Measurements from ENCODE around the gene SETBP1.

SETBP1 gene

DNA sequence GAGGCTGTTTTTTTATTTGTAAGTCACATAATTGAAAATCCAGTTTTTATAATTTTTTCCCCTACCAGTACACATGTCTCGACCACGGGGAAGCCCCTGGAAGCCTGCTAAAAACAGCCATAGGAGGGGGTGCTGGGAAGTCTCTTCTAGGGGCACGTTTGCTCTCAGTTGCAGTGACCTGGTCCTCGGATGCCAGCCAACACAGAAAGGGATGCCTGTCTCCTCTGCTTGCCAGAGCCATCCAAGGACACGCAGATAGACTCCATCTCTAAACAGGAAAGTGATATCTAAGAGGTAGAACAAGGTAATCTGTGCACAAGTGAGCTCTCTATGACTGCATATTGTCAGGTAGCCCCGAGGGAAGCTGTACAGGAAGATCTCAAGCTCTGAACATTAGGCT, 255.8 kb downstream of the SETBP1 start:
- DNase-seq (ENCODE audit: low read depth, low spot score): no peak

DNA sequence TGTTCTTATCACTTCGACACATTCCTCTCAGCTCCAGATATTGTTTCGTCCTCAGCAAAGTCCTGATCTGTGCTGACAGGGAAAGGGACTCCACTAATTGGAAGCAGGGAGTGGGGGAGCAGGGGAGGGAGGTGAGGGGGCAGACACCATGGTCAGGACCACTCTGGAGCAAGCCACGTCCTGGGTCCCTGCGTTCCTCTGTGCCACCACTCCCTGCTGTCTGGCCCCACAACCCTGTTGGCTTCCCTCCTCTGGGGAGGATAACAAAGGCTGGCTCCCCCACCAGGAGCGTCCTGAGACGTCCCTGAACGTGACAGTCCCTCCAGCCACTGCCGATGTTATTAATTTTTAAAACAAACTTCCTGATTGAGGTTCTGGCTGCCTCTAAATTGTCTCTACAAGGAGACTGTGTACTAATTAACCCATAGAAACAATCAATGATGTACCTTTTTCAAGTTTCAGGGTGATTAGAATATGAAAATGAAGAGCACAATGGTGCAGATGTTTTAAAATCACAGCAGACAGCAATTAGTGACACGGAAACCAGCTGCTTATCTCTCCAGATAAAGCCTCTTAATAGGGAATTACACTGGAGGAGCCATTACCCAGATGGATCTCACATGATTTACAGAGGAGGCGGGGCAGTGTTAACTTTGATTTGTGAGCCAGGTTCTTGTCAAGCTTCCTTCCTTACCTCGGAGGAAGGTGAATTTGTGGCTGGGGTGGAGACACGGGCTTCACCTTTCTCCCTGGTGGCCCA, 257.5 kb downstream of the SETBP1 start:
- peak; percentile 14 for DNase-seq (ENCODE audit: low read depth, low spot score)

DNA sequence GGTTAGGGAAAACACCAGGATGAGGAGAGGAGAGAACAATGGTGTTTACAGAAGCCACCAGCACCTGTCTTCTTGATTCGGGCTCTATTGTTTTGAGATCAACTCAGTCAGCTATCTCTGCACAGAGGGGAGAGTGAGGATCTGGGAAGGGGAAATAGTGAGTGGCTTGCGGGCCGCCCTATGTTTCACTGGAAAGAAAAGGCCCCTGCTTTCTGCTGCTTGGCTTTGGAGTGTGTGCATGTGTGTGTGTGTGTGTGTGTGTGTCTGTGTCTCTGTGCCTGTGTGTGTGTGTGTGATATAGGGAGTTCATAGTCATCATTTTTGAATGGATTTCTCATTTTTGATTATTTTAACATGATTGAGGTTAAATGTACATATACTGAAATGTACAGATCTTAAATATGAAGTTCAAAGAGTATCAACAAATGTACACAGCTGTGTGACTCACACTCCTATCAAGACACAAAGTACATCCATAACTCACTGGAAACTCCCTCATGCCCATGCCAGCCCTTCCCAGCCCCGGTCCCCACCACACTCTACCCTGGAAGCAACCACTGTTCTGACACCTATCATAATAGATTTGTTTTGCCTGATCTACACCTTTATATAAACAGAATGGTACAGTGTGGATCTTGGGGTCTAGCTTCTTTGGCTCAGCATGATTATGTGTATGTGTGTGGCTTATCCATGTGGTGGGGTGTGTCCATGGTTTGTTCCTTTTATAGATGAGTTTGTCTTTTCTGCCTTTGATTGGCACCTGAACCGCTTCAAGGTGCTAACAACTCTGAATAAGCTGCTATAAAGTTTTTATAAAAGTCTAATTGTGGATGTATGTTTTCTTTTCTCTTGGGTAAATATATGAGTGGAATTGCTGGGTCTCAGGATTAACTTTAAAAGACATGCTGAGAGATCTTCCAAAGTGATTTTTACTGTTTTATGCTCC, 258.3 kb downstream of the SETBP1 start:
- DNase-seq (ENCODE audit: low read depth, low spot score): no peak

DNA sequence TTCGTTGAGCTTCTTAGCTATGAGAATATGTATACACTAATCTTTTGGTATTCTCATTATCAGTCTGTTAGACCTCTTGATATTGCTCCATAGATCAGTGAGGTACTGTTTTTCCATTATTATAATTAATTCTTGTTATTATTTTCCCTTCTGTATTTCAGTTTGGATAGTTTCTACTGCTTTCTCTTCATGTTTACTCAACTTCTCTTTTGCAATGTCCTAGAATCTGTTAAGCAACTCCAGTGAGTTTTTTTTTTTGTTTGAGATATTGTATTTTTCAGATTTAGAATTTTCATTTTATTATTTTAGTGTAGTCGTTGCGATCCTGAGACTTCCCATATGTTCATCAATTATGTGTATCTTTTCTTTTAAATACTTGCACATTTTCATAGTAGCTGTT, 260.8 kb downstream of the SETBP1 start:
- no peak for DNase-seq (ENCODE audit: low read depth, low spot score)

DNA sequence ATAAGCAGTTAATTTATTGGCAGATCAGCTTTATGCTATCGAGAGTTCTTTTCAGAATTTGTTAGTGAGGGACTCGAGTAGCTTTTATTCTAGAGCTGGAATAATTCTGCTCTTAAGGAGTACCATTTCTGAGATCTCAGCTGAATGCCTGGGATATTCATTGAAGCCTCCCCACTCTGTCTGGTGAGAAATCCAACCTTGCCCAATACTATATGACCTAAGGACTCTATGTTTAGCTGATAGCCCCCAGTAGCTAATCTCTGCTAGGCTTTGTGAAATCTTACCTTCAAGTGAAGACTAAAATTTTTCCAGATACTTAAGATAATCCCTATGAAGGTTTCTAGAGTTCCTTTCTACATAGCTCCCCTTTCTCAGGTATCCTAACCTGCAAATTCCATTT, 261.4 kb downstream of the SETBP1 start:
- DNase-seq (ENCODE audit: low read depth, low spot score): no peak

DNA sequence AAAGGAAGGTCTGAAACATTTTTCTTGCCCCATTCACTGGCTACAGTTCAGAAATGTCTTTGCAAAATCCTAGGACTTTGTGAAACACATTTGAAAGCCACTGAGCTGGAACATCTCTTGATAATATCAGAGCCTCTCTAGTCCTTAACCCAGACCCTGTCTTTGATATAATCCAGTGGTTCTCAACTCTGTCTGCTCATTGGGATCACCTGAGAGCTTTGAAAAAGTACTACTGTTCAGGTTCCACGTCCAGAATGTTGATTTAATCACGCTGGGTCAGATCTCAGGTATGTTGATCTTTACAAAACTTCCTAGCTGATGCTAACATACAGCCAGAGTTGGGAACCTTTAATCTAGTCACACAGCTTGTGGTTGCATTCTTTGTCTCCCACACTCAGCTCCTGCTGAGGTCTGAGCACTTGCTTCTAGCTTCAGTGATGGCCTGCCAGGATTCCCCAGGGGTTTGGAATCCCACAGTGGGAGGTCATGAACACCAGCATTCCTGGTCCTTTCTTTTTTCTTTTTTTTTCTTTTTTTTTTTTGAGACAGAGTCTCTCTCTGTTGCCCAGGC, 262.7 kb downstream of the SETBP1 start:
- peak; percentile 43 for DNase-seq (ENCODE audit: low read depth, low spot score)

DNA sequence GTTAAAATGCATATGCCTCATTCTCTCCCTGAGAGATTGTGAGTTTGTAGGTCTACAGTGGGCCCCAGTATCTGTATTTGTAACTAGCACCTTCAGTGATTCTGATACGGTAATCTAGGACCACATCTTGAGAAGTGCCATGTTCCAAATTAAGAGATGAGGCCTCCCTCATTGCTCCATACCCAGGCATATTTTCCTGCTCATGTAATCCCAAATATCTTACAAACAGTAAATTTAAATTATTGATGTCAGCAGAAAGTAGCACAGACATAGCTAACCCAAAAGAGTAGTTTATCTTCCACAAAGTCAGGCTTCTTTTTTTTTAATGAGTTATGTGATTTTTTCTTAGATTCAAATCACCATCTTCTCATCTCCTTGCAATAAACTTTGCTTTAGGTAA, 263.8 kb downstream of the SETBP1 start:
- no peak for DNase-seq (ENCODE audit: low read depth, low spot score)

DNA sequence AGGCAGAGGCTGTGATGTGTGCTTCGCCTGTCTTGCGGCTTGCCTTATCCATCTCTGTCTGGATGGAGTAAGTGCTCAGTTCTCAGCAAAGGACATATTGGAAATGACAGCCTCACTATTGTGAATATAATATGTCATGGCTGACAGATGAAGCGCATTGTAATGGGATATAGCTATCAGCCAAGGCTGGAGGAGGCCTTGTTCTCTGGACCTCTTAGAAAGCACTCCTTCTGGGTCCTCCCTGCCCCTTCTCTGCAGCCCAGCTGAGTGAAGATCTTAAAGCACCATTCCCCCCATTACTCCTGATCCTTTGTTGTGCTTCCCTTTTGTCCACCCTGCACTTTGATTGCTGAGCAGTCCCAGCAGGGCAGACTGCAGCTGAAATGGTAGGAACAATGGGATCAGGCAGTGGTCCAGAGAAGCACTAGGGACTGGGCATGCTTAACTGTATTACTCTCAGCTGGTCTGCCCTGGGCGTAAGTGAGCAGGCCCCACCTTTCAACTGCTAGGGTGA, 265.3 kb downstream of the SETBP1 start:
- peak; percentile 34 for DNase-seq (ENCODE audit: low read depth, low spot score)

DNA sequence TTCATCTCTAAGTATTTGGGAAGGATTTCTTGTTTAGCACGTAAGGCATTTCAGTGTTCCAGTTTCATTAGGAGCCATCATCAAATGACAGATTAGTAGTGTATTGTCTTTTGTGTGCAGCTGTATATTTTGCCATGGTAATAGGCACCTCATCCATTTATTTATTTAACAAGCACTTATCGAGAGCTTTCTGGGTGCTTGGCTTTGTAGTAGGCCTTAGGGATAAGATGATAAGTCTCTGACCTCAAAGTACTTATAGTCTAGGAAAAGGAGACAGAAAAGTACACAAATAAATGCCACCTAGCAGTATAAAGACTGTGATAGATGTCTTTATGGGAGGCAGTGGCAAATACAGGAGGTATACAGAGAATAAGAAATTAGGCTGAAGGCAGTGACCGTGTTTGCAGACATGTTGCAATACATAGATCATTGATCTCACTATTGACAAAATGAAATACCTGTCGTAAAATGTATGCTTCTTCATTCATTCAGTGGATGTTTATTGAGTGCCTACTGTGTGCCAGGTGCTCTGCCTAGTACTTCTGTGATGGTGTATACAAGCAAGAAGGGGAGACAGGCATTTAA, 265.9 kb downstream of the SETBP1 start:
- no peak for DNase-seq (ENCODE audit: low read depth, low spot score)

DNA sequence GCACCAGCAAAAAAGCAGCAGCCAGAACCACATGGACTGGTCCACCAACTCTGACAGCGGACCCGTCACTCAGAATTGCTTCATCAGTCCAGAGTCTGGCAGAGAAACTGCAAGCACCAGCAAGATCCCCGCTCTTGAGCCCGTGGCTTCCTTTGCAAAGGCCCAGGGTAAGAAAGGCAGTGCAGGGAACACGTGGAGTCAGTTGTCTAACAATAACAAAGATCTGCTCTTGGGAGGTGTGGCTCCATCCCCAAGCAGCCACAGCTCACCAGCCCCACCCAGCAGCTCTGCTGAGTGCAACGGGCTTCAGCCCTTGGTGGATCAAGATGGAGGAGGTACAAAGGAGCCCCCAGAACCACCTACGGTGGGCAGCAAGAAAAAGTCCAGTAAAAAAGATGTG, 269.3 kb downstream of the SETBP1 start:
- no peak for DNase-seq (ENCODE audit: low read depth, low spot score)

DNA sequence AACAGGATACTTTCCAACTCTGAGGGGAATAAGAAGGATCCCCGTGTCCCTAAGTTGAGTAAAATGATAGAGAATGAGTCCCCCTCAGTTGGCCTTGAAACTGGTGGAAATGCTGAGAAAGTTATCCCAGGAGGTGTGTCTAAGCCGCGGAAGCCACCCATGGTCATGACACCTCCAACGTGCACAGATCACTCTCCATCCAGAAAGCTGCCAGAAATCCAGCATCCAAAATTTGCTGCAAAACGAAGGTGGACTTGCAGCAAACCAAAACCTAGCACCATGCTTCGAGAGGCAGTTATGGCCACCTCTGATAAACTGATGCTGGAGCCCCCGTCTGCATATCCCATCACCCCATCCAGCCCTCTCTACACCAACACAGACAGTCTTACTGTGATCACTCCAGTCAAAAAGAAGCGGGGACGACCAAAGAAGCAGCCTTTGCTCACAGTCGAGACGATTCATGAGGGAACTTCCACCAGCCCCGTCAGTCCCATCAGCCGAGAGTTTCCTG, 270.1 kb downstream of the SETBP1 start:
- DNase-seq (ENCODE audit: low read depth, low spot score): no peak

DNA sequence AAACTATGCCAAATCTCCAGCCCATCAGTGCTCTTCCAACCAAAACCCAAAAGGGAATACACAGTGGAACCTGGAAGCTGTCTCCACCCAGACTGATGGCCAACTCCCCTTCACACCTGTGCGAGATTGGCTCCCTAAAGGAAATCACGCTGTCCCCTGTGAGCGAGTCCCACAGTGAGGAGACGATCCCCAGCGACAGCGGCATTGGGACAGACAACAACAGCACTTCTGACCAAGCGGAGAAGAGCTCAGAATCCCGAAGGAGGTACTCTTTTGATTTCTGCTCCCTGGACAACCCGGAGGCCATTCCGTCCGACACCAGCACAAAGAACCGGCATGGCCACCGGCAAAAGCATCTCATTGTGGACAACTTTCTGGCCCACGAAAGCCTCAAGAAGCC, 271.1 kb downstream of the SETBP1 start:
- DNase-seq (ENCODE audit: low read depth, low spot score): no peak

DNA sequence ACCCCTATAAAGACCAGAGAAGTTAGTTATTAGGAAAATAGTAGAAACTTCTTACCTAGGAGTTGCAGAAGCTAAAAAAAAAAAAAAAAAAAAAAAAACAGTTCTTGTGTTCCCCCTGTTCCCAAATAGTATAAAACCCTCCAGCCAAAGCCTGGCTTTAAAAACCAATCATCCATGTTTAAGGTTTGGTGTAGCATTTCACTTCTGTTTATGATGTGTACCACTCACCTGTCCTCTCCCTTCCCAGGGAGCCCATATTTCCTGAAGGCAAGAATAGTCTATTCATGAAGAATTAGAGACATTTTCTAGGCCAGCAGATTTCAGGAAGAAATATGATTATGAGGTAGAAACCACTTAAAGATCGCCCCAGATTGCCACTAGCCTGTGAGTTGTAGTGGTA, 273.6 kb downstream of the SETBP1 start:
- no peak for DNase-seq (ENCODE audit: low read depth, low spot score)

DNA sequence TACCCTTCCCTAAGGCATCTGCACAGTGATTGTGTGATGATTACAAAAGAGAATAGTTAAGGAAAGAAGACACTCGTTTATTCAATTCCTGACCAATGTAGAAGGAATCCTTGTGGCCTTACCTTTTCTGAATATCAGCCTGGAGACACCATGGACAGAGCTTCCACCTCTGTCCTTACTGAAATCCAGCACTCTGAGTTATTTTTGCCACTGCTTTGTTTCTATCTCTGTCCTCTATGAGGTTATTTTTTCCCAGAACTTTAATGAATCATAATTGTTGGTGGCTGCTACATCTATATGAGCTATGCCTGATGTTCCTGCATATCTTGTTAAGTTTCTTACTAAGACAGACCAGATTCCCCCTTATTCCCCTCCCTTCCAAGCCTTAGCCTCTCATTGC, 275.1 kb downstream of the SETBP1 start:
- no peak for DNase-seq (ENCODE audit: low read depth, low spot score)

DNA sequence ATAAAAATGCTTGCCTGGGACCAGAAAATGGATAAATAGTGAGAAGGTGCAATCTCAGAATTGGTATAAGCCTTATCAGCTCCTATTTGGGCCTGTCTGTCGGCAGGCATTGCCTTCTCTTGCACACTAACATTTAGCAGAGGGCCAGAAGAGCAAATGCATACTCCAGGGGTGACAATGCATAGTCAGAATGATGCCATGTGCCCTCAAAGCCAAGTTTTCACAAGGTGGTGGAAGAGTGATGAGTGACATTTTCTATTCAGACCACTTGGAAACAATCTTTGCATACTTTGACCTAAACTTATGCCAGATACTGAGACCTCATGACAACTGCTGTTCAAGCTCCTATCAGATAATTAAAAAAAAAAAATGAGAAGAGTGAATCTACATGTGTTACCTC, 276.3 kb downstream of the SETBP1 start:
- DNase-seq (ENCODE audit: low read depth, low spot score): no peak

DNA sequence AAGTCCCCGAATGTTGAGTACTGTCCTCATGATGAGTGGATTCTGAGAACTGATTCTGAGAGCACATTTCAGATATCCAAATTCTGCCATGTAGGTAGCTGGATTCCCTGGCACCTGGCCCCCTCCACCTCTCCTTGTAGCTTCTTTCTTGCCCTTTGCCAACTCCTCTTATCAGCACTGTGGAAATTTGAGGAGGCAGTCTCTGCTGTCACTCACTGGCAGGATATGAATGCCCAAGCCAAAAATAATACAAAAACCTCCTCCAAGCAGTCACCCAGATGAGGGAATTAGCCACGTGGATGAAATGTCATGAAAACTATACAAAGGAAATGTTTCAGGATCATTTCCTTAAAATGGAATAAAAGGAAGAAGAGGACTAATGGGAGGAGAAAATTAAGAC, 276.8 kb downstream of the SETBP1 start:
- no peak for DNase-seq (ENCODE audit: low read depth, low spot score)

DNA sequence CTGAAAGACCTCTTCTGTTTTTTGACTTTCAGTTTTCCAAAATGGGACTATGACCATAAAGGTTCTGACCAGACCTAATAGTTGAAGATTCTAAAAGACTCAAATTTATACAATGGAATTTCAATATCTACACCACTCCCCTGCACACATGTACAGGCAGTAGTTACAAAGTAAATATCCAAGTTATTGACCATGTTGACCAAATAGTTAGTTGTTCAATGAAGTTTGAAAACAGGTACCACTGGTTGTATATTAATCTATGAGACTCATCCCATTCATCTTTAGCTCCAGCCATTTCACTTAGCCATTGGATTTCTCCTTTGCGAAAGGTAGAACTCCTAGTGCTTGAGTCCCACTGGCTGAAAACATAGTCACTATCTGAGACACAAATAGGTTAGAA, 277.4 kb downstream of the SETBP1 start:
- no peak for DNase-seq (ENCODE audit: low read depth, low spot score)

DNA sequence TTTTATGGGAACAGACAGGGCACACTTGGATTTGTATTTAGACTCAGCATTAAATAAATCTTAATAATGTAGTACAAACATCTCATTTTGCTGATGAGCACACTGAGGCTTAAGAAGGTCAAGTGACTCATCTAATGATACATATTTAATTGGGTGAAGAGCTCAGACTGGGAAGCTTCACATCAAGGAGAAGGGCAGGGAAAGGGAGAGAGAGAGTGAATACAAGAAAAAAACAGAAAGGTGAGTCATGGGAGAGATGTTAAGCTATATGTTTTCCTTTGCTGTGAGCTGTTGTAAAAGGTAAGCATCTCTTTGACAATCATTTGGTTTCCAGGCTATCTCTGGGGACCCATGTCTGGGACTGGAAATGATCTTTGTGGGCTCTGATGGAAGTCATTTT, 277.8 kb downstream of the SETBP1 start:
- no peak for DNase-seq (ENCODE audit: low read depth, low spot score)

DNA sequence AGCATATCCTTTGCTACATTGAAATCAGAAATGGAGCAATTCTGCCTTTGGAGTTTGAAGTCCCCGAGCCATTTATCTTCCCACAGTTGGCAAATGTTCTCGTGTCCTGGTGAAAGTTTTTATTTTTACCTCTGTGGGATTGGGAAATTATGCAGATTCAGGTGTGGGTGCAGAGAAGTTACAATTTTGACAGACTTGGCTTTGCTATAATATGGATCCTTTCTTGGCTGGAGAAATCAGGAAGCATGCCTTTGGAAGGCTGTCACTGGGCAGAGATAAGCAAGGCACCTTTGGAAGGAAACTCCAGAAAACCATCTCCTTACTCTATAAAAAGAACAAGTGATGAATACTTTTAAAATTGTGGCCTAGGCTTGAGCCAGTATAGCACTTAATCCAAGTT, 278.3 kb downstream of the SETBP1 start:
- DNase-seq (ENCODE audit: low read depth, low spot score): no peak

DNA sequence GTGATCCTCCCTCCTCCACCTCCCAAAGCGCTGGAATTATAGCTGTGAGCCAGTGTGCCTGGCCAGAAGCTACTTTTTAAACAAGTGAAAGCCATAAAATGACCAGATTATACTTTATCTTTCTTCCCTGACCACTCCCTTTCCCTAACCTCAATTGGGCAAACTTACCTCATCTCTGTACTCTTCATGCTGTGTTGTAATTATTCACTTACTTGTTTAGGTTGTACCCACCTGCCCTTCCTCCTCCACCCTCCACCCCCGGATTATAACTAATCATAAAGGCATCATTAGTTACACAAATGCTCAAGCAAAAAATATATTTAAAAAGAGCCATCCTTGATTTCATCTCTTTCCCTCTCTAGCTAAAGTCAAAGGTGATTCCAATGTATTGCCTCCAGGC, 279.9 kb downstream of the SETBP1 start:
- DNase-seq (ENCODE audit: low read depth, low spot score): no peak

DNA sequence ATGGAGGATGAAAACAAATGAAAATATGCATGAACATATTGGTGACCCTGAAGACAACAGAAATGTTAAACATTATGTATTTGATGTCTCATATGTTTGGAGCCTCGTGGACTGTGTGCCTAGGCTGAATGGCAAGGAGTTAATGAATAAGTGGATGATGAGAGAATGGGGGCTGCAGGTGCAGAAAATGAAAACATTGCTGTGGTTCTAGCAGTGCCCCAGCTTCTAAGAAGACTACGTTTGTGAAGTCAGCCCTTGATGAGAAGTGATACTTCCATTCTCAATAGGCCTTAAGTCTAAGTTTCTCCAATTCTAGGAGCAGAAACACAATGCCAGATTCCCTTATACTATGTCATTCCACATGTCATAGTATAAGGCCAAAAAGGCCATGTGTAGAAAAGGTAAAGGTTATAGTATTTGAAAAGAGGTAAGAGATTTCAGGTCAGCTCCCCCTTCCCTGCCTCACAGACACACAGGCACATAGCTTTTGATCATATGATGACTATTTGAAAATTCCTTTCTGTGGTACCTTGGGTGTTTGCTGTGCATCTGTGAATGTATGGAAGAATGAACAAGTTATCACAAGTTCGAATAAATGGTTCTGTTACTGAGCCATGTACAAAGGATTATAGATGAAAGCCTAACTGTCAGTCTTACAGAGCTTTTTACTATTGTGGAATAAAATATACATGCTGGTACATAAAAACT, 280.8 kb downstream of the SETBP1 start:
- DNase-seq (ENCODE audit: low read depth, low spot score): no peak

Data from ELF-1 (cell line).